ENCODE data around the gene IER5L. TPM values are rescaled to one million over a fixed set of nuclear protein-coding genes. Genes with fewer than 3 reads are reported as not detected.

IER5L gene
- total and polyA plus RNA-seq, 2 donors (not counting 3 experiments of a cell fraction or from before 2014, with no cell fraction given) = 5.3 to 12.3 TPM

- Histone ChIP-seq H3K4me1 (ENCODE audit: control insufficient read depth, extremely low read depth, insufficient read depth, low read length) (no peaks in the 10 kb centered on the region), H2AFZ (ENCODE audit: low read depth, low read length) (no peak overlapping the region), H3K4me3 (replicated peaks in 1 of 3; ENCODE audit: insufficient read depth in 1 of 3, low read depth in 1 of 3, low read length in 3 of 3) (no peak overlapping the region), H3K27ac (ENCODE audit: insufficient read depth, low read depth, low read length) (no peak overlapping the region), H3K79me2 (ENCODE audit: control insufficient read depth, insufficient read depth, low read length) (no peaks in the 10 kb centered on the region), H3K9me3 (replicated peaks; ENCODE audit: control insufficient read depth, insufficient read depth, low read length) (no peaks in the 10 kb centered on the region), H3K9ac (replicated peaks; ENCODE audit: extremely low read depth, insufficient read depth, low read length) (no peak overlapping the region), H3K27me3 (ENCODE audit: control insufficient read depth in 2 of 2, insufficient read depth in 2 of 2, low read length in 2 of 2) (no peaks in the 10 kb centered on the region), H3K9me1 (replicated peaks; ENCODE audit: control insufficient read depth, extremely low read depth, insufficient read depth, low read length) (no peaks in the 10 kb centered on the region), H3K36me3 (ENCODE audit: control insufficient read depth in 2 of 2, extremely low read depth in 1 of 2, insufficient read depth in 2 of 2, low read length in 2 of 2) (no peaks in the 10 kb centered on the region), H4K20me1 (replicated peaks; ENCODE audit: control insufficient read depth, extremely low read depth, insufficient read depth, low read length) (no peaks in the 10 kb centered on the region), H3K4me2 (ENCODE audit: insufficient read depth, low read length) (no peak overlapping the region)
- dilution Hi-C loops (cut with MboI; ENCODE audit: extremely low pct_ligation_motif_present, low sequenced_read_pairs) = no loop called here
- TF ChIP-seq MAX (IDR thresholded peaks at IDR 0.05; ENCODE audit: insufficient read depth, insufficient read length) (no peak), JUN (IDR thresholded peaks at IDR 0.05; ENCODE audit: borderline replicate concordance, insufficient read depth, insufficient read length, low read depth) (no peak), POLR2AphosphoS5 (IDR thresholded peaks at IDR 0.05; ENCODE audit: insufficient read depth, low read depth, low read length) (no peak), MYC (IDR thresholded peaks at IDR 0.05; ENCODE audit: low read depth, low read length) (no peak), POLR2A (IDR thresholded peaks at IDR 0.05; ENCODE audit: low read depth, low read length) (no peak), EZH2 (IDR thresholded peaks at IDR 0.05; ENCODE audit: borderline replicate concordance, low read depth, low read length, severe bottlenecking) (no peak), CTCF (IDR thresholded peaks at IDR 0.05; ENCODE audit: extremely low read depth in 1 of 2, insufficient read depth in 1 of 2, low read depth in 1 of 2, low read length in 2 of 2) (no peak), FOS (IDR thresholded peaks at IDR 0.05; ENCODE audit: borderline replicate concordance, insufficient read depth, low read length) (no peak), GATA2 (IDR thresholded peaks at IDR 0.05; ENCODE audit: insufficient read depth, insufficient read length, low read depth, low read length) (no peak)
- no TSS peak for BruUV-seq (replicated peaks)
- intact Hi-C loops (cut with micrococcal nuclease) = no loop called here
- FAIRE-seq = no peak
- ChIA-PET CTCF (interaction anchor here (1.5 kb wide), 1 partner anchor 48 kb away, joined by 3 read pairs; no protein-coding TSS in a partner anchor), POLR2A (interaction anchor here (1.0 kb wide), 1 partner anchor 44 kb away, joined by 3 read pairs; the partner anchor contains the start of gene IER5L)
- no peak for DNase-seq (ENCODE audit: low read depth, low spot score)
Measured at GRCh38 chr9:129221979-129222635, 44.0 kb upstream of the IER5L start.

Data from endothelial cell of umbilical vein (primary cell).